Breast epithelium (tissue), 3 donors: ENCODE data around the gene PCNX2.

Experiments used
- POLR2A ChIP-seq: fragments of 450-650 bp; IDR thresholded peaks from one replicate; pipeline ENCODE4 v1.6.1; 2016; ENCODE audit warnings: antibody characterized with exemption, mild to moderate bottlenecking, moderate library complexity
- POLR2AphosphoS5 ChIP-seq, 3 donors: sonication (generic); formaldehyde crosslinking; IDR thresholded peaks; one replicate each; pipeline ENCODE4 v1.6.1; 2017; ENCODE audit warnings: antibody characterized with exemption in 3 of 3
- TF ChIP-seq, protein P1 (sequence below), 3 donors: fragments of 450-650 bp; IDR thresholded peaks; one replicate each; pipeline ENCODE4 v1.5.1; 2016 to 2017; ENCODE audit warnings: antibody characterized with exemption in 3 of 3, mild to moderate bottlenecking in 3 of 3, moderate library complexity in 3 of 3

DNA sequence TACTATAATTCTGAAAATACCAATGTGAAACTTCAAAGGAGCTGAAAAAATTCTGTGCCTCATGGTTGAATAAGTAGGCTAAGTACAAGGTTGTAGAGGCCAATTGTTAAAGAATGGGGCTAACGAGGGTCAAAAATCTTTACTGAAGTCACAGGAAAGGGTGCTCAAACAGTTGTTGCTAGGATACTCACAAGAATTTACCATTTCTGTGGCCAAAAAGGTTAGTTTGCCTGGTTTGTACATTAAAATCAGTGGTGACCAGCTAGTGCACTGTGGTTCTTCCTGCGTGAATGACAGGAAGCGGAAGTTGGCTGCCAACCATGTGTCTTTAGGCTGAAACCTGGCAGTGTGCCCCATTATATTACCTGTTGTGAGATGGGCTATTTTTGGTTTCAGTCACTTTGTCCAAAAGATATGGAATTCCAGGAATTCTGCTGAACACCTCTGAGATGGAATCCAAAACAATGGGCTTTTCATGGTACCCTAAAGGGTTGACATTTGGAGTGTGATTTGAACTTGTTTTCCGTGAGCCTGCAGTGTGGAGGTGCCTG lies 45.5 kb upstream of the PCNX2 start:
- TF ChIP-seq POLR2A (no peak), POLR2AphosphoS5 (IDR thresholded peaks at IDR 0.05) (no peak)
- TF ChIP-seq, protein P1, sequence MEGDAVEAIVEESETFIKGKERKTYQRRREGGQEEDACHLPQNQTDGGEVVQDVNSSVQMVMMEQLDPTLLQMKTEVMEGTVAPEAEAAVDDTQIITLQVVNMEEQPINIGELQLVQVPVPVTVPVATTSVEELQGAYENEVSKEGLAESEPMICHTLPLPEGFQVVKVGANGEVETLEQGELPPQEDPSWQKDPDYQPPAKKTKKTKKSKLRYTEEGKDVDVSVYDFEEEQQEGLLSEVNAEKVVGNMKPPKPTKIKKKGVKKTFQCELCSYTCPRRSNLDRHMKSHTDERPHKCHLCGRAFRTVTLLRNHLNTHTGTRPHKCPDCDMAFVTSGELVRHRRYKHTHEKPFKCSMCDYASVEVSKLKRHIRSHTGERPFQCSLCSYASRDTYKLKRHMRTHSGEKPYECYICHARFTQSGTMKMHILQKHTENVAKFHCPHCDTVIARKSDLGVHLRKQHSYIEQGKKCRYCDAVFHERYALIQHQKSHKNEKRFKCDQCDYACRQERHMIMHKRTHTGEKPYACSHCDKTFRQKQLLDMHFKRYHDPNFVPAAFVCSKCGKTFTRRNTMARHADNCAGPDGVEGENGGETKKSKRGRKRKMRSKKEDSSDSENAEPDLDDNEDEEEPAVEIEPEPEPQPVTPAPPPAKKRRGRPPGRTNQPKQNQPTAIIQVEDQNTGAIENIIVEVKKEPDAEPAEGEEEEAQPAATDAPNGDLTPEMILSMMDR (IDR thresholded peaks at IDR 0.05) = no peak
